ENCODE measurements around the gene DYNC1H1.

Gene DYNC1H1

GRCh38 chr14:102085488-102085887 lies 121.1 kb downstream of the DYNC1H1 start:
- peaks cover 22 to 55% (median 46%) of the 10 kb centered on the region in 4 experiments for H3K36me3 ChIP-seq (ENCODE audit: control insufficient read depth in 4 of 4, insufficient read depth in 4 of 4, low read length in 3 of 4)

GRCh38 chr14:102085948-102086708 lies 121.8 kb downstream of the DYNC1H1 start:
- Histone ChIP-seq H3K27me3 (replicated peaks in 2 of 5; ENCODE audit: control insufficient read depth in 4 of 5, insufficient read depth in 5 of 5, low read length in 4 of 5) (no peaks in the 10 kb centered on the region), H3K27ac (ENCODE audit: insufficient read depth in 1 of 2, low read depth in 1 of 2, low read length in 2 of 2, poor library complexity in 1 of 2, severe bottlenecking in 2 of 2) (peak overlapping the region; percentile 89 to 95), H3K4me1 (ENCODE audit: control extremely low read depth in 1 of 4, control insufficient read depth in 4 of 4, insufficient read depth in 4 of 4, low read length in 3 of 4) (peaks cover 17 to 50% (median 32%) of the 10 kb centered on the region in 4 experiments), H3K4me3 (ENCODE audit: control insufficient read depth in 1 of 7, extremely low read depth in 1 of 7, insufficient read depth in 4 of 7, low read depth in 2 of 7, low read length in 6 of 7) (peak overlapping the region; percentile 75 to 96 (median 87)), H3K36me3 (ENCODE audit: control insufficient read depth in 4 of 4, insufficient read depth in 4 of 4, low read length in 3 of 4) (peaks cover 18 to 49% (median 41%) of the 10 kb centered on the region in 4 experiments), H3K9me3 (ENCODE audit: control extremely low read depth in 1 of 5, control insufficient read depth in 4 of 5, insufficient read depth in 2 of 5, low read depth in 1 of 5, low read length in 4 of 5) (no peaks in the 10 kb centered on the region)
- ChIA-PET CTCF (interaction anchor here (1.2 to 1.7 kb wide), 4 partner anchors 11 to 37 kb away, joined by 3 to 5 read pairs (median 4); no protein-coding TSS in a partner anchor), POLR2A (interaction anchor here (1.7 kb wide), 1 partner anchor 19 kb away, joined by 8 read pairs; no protein-coding TSS in a partner anchor)
- peak; percentile 58 to 85 (median 81) for DNase-seq
- WGBS (ENCODE audit: insufficient coverage), result 0% methylated on average over 34 of the region's 49 CpGs

More at GRCh38 chr14:102085488-102085887, 121.1 kb downstream of the DYNC1H1 start:
- ChIA-PET CTCF (interaction anchor here (1.2 to 1.7 kb wide), 5 partner anchors 12 to 37 kb away, joined by 3 to 5 read pairs (median 5); no protein-coding TSS in a partner anchor), POLR2A (interaction anchor here (1.2 kb wide), 1 partner anchor 14 kb away, joined by 4 read pairs; no protein-coding TSS in a partner anchor)
- H3K9me3 ChIP-seq (ENCODE audit: control extremely low read depth in 1 of 5, control insufficient read depth in 4 of 5, insufficient read depth in 2 of 5, low read depth in 1 of 5, low read length in 4 of 5), result no peaks in the 10 kb centered on the region
- H3K27me3 ChIP-seq (replicated peaks in 2 of 5; ENCODE audit: control insufficient read depth in 4 of 5, insufficient read depth in 5 of 5, low read length in 4 of 5), result no peaks in the 10 kb centered on the region
- DNase-seq, result no peak
- 84% methylated on average over 7 of the region's 10 CpGs for WGBS (ENCODE audit: insufficient coverage)
- H3K4me3 ChIP-seq (ENCODE audit: control insufficient read depth in 1 of 7, extremely low read depth in 1 of 7, insufficient read depth in 4 of 7, low read depth in 2 of 7, low read length in 6 of 7), result peak overlapping the region in 6 of 7 experiments; percentile 75 to 96 (median 84)
- H3K27ac ChIP-seq (ENCODE audit: insufficient read depth in 1 of 2, low read depth in 1 of 2, low read length in 2 of 2, poor library complexity in 1 of 2, severe bottlenecking in 2 of 2), result peak overlapping the region in 1 of 2 experiments; percentile 95
- H3K4me1 ChIP-seq (ENCODE audit: control extremely low read depth in 1 of 4, control insufficient read depth in 4 of 4, insufficient read depth in 4 of 4, low read length in 3 of 4), result peaks cover 17 to 50% (median 32%) of the 10 kb centered on the region in 4 experiments

DNA sequence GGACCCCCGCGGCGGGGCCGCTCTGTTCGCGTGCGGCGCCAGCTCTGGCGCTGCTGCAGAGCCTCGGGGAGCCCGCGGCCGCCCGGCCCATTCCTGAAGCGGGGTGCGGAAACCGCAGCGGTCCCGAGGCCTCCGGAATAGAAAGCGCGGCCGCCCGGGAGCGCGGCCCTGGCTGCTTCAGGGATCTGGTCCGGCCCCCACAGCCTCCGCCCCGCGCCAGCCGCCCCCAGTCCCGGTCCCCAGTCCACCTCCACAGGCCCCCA lies 122.3 kb downstream of the DYNC1H1 start:
- POLR2A ChIA-PET, result interaction anchor here (1.7 kb wide), 1 partner anchor 20 kb away, joined by 8 read pairs; no protein-coding TSS in a partner anchor
- no peaks in the 10 kb centered on the region for H3K9me3 ChIP-seq (ENCODE audit: control extremely low read depth in 1 of 5, control insufficient read depth in 4 of 5, insufficient read depth in 2 of 5, low read depth in 1 of 5, low read length in 4 of 5)
- no peak for DNase-seq
- no peaks in the 10 kb centered on the region for H3K27me3 ChIP-seq (replicated peaks in 2 of 5; ENCODE audit: control insufficient read depth in 4 of 5, insufficient read depth in 5 of 5, low read length in 4 of 5)
- H3K27ac ChIP-seq (ENCODE audit: insufficient read depth in 1 of 2, low read depth in 1 of 2, low read length in 2 of 2, poor library complexity in 1 of 2, severe bottlenecking in 2 of 2), result peak overlapping the region; percentile 89 to 95
- H3K4me3 ChIP-seq (ENCODE audit: control insufficient read depth in 1 of 7, extremely low read depth in 1 of 7, insufficient read depth in 4 of 7, low read depth in 2 of 7, low read length in 6 of 7), result peak overlapping the region; percentile 75 to 96 (median 87)
- WGBS (ENCODE audit: insufficient coverage), result 0% methylated on average over 31 of the region's 32 CpGs
- CTCF ChIA-PET, result interaction anchor here (1.7 kb wide), 1 partner anchor 24 kb away, joined by 5 read pairs; no protein-coding TSS in a partner anchor
- H3K4me1 ChIP-seq (ENCODE audit: control extremely low read depth in 1 of 4, control insufficient read depth in 4 of 4, insufficient read depth in 4 of 4, low read length in 3 of 4), result peaks cover 17 to 50% (median 32%) of the 10 kb centered on the region in 4 experiments
- H3K36me3 ChIP-seq (ENCODE audit: control insufficient read depth in 4 of 4, insufficient read depth in 4 of 4, low read length in 3 of 4), result peaks cover 18 to 44% (median 36%) of the 10 kb centered on the region in 4 experiments

DNA sequence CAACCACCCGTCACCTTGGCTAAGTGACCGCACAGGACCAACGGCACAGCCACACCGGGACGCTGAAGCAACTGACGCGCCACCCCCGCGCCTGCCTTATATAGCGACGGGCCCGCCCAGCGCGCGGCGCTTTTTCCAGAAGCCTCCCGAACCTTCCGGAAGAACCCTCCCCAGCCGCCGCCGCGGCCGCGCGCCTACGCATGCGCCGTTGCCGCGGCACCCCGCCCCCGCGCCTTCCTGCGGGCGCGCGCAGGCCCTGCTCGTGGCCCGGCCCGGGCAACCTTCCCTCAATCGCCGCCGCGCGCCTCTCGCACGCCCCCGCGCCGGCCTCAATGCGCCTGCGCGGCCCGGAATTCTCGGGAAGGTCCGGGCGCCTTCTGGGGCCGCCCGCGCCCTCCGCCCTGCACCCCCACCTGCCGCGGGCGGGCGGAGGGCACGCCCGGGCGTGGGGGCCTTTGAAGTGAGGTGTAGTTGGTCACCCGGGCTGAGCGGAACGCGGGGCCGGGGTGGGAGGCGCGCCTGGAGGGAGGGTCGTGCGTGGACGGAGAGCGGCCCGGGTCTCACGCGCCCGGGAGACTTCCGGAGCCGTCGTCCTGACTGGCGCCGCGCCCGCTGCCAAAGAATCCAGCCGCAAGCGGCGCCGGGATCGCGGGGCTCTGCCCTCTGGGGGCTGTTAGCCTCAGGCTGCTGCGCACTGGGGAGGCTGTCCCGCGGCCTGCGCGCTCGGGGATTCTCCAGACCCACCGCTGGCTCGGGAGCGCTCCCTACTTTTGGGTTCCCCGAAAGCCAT lies 122.8 kb downstream of the DYNC1H1 start, which contains the start of gene HSP90AA1:
TSS of gene HSP90AA1 (minus strand) at position 73 of the 790 bp plus-strand sequence. CDS start 666 bp downstream, outside the sequence.
- peaks cover 17 to 50% (median 32%) of the 10 kb centered on the region in 4 experiments for H3K4me1 ChIP-seq (ENCODE audit: control extremely low read depth in 1 of 4, control insufficient read depth in 4 of 4, insufficient read depth in 4 of 4, low read length in 3 of 4)
- H3K27me3 ChIP-seq (replicated peaks in 2 of 5; ENCODE audit: control insufficient read depth in 4 of 5, insufficient read depth in 5 of 5, low read length in 4 of 5), result no peaks in the 10 kb centered on the region
- WGBS (ENCODE audit: insufficient coverage), result under 1% methylated on average over 84 of the region's 106 CpGs
- H3K4me3 ChIP-seq (ENCODE audit: control insufficient read depth in 1 of 7, extremely low read depth in 1 of 7, insufficient read depth in 4 of 7, low read depth in 2 of 7, low read length in 6 of 7), result peak within 1 kb of the TSS; percentile 75 to 96 (median 87)
- peak; percentile 89 to 94 (median 94) for DNase-seq
- H3K27ac ChIP-seq (ENCODE audit: insufficient read depth in 1 of 2, low read depth in 1 of 2, low read length in 2 of 2, poor library complexity in 1 of 2, severe bottlenecking in 2 of 2), result peak within 1 kb of the TSS; percentile 89 to 95
- CTCF ChIA-PET, result interaction anchor here (1.0 to 4.3 kb wide), 5 partner anchors 10 to 24 kb away, joined by 4 to 15 read pairs (median 5); no protein-coding TSS in a partner anchor
- no peaks in the 10 kb centered on the region for H3K9me3 ChIP-seq (ENCODE audit: control extremely low read depth in 1 of 5, control insufficient read depth in 4 of 5, insufficient read depth in 2 of 5, low read depth in 1 of 5, low read length in 4 of 5)
- POLR2A ChIA-PET, result interaction anchor here (1.7 kb wide), 1 partner anchor 20 kb away, joined by 8 read pairs; no protein-coding TSS in a partner anchor
- peaks cover 18 to 39% (median 31%) of the 10 kb centered on the region in 4 experiments for H3K36me3 ChIP-seq (ENCODE audit: control insufficient read depth in 4 of 4, insufficient read depth in 4 of 4, low read length in 3 of 4)

DNA sequence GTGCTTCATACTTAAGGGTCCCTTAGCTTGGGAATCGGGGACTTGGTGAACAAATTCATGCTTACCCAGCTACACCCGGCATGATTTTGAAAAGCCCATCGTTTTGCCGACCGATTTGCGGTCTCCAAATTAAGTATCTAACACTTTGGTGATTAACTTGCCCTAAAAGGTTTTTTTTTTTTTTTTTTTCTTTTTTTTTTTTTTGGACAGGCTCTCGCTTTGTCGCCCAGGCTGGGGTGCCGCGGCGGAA lies 123.3 kb downstream of the DYNC1H1 start:
- no peak for DNase-seq
- CTCF ChIA-PET, result interaction anchor here (1.0 to 4.3 kb wide), 4 partner anchors 9 to 25 kb away, joined by 4 to 15 read pairs (median 6); no protein-coding TSS in a partner anchor

DNA sequence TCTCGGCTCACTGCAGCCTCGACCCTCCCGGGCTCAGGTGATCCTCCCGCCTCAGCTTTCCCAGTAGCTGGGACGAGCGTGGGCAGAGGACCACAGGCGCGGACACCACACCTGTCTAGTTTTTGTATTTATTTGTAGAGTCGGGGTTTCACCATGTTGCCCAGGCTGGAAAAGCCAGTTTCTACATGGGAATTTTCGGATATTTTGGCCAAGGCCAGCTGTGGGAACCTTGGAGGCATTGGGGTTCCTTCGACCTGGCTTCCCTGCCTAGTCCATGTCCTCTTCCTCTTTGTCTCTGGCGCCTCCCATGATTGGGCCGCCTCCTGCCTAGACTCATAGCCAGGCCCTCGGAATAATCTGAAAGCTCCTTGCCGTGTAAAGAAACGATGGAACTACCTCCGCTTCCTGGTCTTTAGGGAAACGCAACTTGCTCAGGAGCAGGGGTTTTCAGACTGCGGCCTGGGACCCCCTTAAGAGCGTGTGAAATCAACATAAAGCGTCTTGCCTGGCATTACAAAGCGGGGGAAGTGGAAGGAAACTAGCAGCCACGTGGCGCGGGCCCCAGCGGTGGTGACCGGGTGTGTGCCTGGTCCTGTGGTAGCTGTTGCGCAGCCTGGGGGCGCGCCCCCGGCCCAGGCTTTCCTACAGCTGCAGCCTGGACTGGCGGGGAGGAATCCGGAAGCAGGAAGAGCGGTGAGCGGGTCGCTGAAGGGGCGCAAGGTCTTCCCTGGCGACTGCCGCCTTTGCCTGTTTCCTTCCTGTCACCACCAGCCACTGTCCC lies 123.8 kb downstream of the DYNC1H1 start:
- Histone ChIP-seq H3K36me3 (ENCODE audit: control insufficient read depth in 4 of 4, insufficient read depth in 4 of 4, low read length in 3 of 4) (peaks cover 15 to 29% (median 22%) of the 10 kb centered on the region in 4 experiments), H3K9me3 (ENCODE audit: control extremely low read depth in 1 of 5, control insufficient read depth in 4 of 5, insufficient read depth in 2 of 5, low read depth in 1 of 5, low read length in 4 of 5) (no peaks in the 10 kb centered on the region), H3K27ac (ENCODE audit: insufficient read depth in 1 of 2, low read depth in 1 of 2, low read length in 2 of 2, poor library complexity in 1 of 2, severe bottlenecking in 2 of 2) (peak overlapping the region in 1 of 2 experiments; percentile 95), H3K27me3 (replicated peaks in 2 of 5; ENCODE audit: control insufficient read depth in 4 of 5, insufficient read depth in 5 of 5, low read length in 4 of 5) (no peaks in the 10 kb centered on the region), H3K4me3 (ENCODE audit: control insufficient read depth in 1 of 7, extremely low read depth in 1 of 7, insufficient read depth in 4 of 7, low read depth in 2 of 7, low read length in 6 of 7) (peak overlapping the region; percentile 9 to 91 (median 77)), H3K4me1 (ENCODE audit: control extremely low read depth in 1 of 4, control insufficient read depth in 4 of 4, insufficient read depth in 4 of 4, low read length in 3 of 4) (peaks cover 17 to 50% (median 32%) of the 10 kb centered on the region in 4 experiments)
- DNase-seq, result peak; percentile 52 to 89 (median 83)
- POLR2A ChIA-PET, result interaction anchor here (1.7 kb wide), 1 partner anchor 21 kb away, joined by 8 read pairs; no protein-coding TSS in a partner anchor
- 7% methylated on average over 31 of the region's 39 CpGs for WGBS (ENCODE audit: insufficient coverage)
- CTCF ChIA-PET, result interaction anchor here (1.0 to 4.3 kb wide), 6 partner anchors 9 to 28 kb away, joined by 3 to 15 read pairs (median 4); no protein-coding TSS in a partner anchor

More for the DNA sequence above, 123.3 kb downstream of the DYNC1H1 start:
- Histone ChIP-seq H3K27ac (ENCODE audit: insufficient read depth in 1 of 2, low read depth in 1 of 2, low read length in 2 of 2, poor library complexity in 1 of 2, severe bottlenecking in 2 of 2) (peak overlapping the region; percentile 50 to 95), H3K4me3 (ENCODE audit: control insufficient read depth in 1 of 7, extremely low read depth in 1 of 7, insufficient read depth in 4 of 7, low read depth in 2 of 7, low read length in 6 of 7) (peak overlapping the region; percentile 69 to 91 (median 81)), H3K4me1 (ENCODE audit: control extremely low read depth in 1 of 4, control insufficient read depth in 4 of 4, insufficient read depth in 4 of 4, low read length in 3 of 4) (peaks cover 17 to 50% (median 32%) of the 10 kb centered on the region in 4 experiments), H3K9me3 (ENCODE audit: control extremely low read depth in 1 of 5, control insufficient read depth in 4 of 5, insufficient read depth in 2 of 5, low read depth in 1 of 5, low read length in 4 of 5) (no peaks in the 10 kb centered on the region), H3K36me3 (ENCODE audit: control insufficient read depth in 4 of 4, insufficient read depth in 4 of 4, low read length in 3 of 4) (peaks cover 15 to 34% (median 26%) of the 10 kb centered on the region in 4 experiments), H3K27me3 (replicated peaks in 2 of 5; ENCODE audit: control insufficient read depth in 4 of 5, insufficient read depth in 5 of 5, low read length in 4 of 5) (no peaks in the 10 kb centered on the region)
- 0% methylated on average over 1 of the region's 11 CpGs for WGBS (ENCODE audit: insufficient coverage)
- POLR2A ChIA-PET, result interaction anchor here (1.7 kb wide), 1 partner anchor 21 kb away, joined by 8 read pairs; no protein-coding TSS in a partner anchor

All from common myeloid progenitor, CD34-positive (primary cell).